Measurements from ENCODE around the gene SLC22A14.

DNA sequence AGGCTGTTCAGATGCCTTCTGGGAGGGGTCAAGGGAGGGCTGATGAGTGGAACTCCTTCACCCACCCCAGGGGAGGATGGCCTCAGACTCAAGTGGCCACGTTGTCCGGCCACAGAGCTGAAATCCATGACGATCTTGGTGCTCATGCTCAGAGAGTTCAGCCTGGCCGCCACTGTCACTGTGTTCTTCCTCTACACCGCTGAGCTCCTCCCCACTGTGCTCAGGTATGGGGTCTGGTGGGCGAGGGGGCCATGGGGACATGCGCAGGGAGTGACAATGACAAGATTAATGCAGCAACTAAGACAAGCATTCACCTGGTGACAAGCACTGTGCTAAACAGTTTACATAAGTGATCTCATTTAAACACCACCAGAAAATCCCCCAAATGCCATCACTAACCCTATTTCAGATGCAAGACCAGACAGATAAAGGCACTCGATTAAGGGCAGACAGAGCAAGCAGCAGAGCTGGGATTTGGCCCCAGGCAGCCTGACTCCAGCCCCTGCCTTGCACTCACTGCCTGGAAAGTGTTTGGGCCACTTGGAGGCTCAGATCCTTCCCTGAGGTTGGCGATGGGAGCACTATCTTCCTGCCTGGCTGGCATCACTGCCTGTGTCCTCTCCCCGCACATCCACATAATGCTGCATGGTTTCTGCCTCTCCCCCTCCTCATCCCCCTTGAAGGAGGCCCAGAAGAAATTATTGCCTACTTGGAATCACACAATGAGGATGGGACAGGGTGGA lies 33.6 kb downstream of the SLC22A14 start:
- TF ChIP-seq, protein P1, sequence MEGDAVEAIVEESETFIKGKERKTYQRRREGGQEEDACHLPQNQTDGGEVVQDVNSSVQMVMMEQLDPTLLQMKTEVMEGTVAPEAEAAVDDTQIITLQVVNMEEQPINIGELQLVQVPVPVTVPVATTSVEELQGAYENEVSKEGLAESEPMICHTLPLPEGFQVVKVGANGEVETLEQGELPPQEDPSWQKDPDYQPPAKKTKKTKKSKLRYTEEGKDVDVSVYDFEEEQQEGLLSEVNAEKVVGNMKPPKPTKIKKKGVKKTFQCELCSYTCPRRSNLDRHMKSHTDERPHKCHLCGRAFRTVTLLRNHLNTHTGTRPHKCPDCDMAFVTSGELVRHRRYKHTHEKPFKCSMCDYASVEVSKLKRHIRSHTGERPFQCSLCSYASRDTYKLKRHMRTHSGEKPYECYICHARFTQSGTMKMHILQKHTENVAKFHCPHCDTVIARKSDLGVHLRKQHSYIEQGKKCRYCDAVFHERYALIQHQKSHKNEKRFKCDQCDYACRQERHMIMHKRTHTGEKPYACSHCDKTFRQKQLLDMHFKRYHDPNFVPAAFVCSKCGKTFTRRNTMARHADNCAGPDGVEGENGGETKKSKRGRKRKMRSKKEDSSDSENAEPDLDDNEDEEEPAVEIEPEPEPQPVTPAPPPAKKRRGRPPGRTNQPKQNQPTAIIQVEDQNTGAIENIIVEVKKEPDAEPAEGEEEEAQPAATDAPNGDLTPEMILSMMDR (IDR thresholded peaks at IDR 0.05) = no peak
- no peak for TF ChIP-seq EP300 (IDR thresholded peaks at IDR 0.05)
- TF ChIP-seq POLR2A (IDR thresholded peaks at IDR 0.05) = no peak
- no peak for TF ChIP-seq POLR2AphosphoS5 (IDR thresholded peaks at IDR 0.05)
